ENCODE results near the gene ORC1. TPM values are rescaled to one million over a fixed set of nuclear protein-coding genes. Genes with fewer than 3 reads are reported as not detected.

ORC1 gene
- not detected for total RNA-seq

GRCh38 chr1:52404116-52404974 is at the start of gene ORC1, which contains the start of gene PRPF38A:
Gene ORC1, minus strand, starts transcription at chr1:52404423. Its CDS starts 2,200 bp downstream, at chr1:52402223.
Gene PRPF38A, plus strand, starts transcription at chr1:52404602. Its CDS starts 148 bp downstream, at chr1:52404750.
- intact Hi-C loops (cut with DNase I) = loop anchor here (1.0 to 10.0 kb wide), 6 partner anchors 38 to 520 kb away; partner anchors contain the start of genes BTF3L4, CC2D1B, COA7 and ECHDC2

GRCh38 chr1:52444463-52444862 is 40.2 kb upstream of the ORC1 start:
- H3K36me3 ChIP-seq = peaks cover 27 to 51% of the 10 kb centered on the region in 2 donors
- no peak overlapping the region for H3K27ac ChIP-seq
- intact Hi-C loops (cut with DNase I) = no loop called here
- H3K9me3 ChIP-seq = no peaks in the 10 kb centered on the region
- no peaks in the 10 kb centered on the region for H3K4me1 ChIP-seq
- no peak for DNase-seq (ENCODE audit: low spot score in 2 of 2)
- H3K27me3 ChIP-seq = no peaks in the 10 kb centered on the region
- no peak overlapping the region for H3K4me3 ChIP-seq
- TF ChIP-seq CTCF (IDR thresholded peaks at IDR 0.05) = no peak

More at GRCh38 chr1:52404116-52404974, at the start of gene ORC1, which contains the start of gene PRPF38A:
- peak; percentile 85 to 98 for DNase-seq (ENCODE audit: low spot score in 2 of 2)
- no peaks in the 10 kb centered on the region for H3K27me3 ChIP-seq
- H3K27ac ChIP-seq = peak within 1 kb of the TSS; percentile 85 to 96
- peaks cover 16 to 25% of the 10 kb centered on the region in 2 donors for H3K36me3 ChIP-seq
- H3K4me1 ChIP-seq = peaks cover 10 to 15% of the 10 kb centered on the region in 2 donors
- TF ChIP-seq CTCF (IDR thresholded peaks at IDR 0.05) = peak; percentile 32 to 59 (median 51)
- H3K4me3 ChIP-seq = peak within 1 kb of the TSS; percentile 87 to 91
- no peaks in the 10 kb centered on the region for H3K9me3 ChIP-seq

- intact Hi-C loops (cut with DNase I) = no loop called here
- Histone ChIP-seq H3K36me3 (peaks cover 19 to 62% of the 10 kb centered on the region in 2 donors), H3K9me3 (no peaks in the 10 kb centered on the region)
Observed at GRCh38 chr1:52439976-52440375, 35.8 kb upstream of the ORC1 start.

GRCh38 chr1:52436817-52437216 is 32.6 kb upstream of the ORC1 start:
- Histone ChIP-seq H3K36me3 (peaks cover 32 to 65% of the 10 kb centered on the region in 2 donors), H3K27me3 (no peaks in the 10 kb centered on the region), H3K27ac (no peak overlapping the region), H3K9me3 (no peaks in the 10 kb centered on the region), H3K4me1 (no peaks in the 10 kb centered on the region), H3K4me3 (no peak overlapping the region)
- no peak for TF ChIP-seq CTCF (IDR thresholded peaks at IDR 0.05)
- intact Hi-C loops (cut with DNase I) = no loop called here
- no peak for DNase-seq (ENCODE audit: low spot score in 2 of 2)

More at GRCh38 chr1:52439976-52440375, 35.8 kb upstream of the ORC1 start:
- DNase-seq (ENCODE audit: low spot score in 2 of 2) = no peak
- Histone ChIP-seq H3K4me1 (no peaks in the 10 kb centered on the region), H3K27me3 (no peaks in the 10 kb centered on the region), H3K4me3 (no peak overlapping the region), H3K27ac (no peak overlapping the region)
- no peak for TF ChIP-seq CTCF (IDR thresholded peaks at IDR 0.05)

GRCh38 chr1:52435650-52436049 is 31.4 kb upstream of the ORC1 start:
- no peak overlapping the region for H3K4me3 ChIP-seq
- no peaks in the 10 kb centered on the region for H3K4me1 ChIP-seq
- H3K27ac ChIP-seq = no peak overlapping the region
- intact Hi-C loops (cut with DNase I) = no loop called here
- no peak for DNase-seq (ENCODE audit: low spot score in 2 of 2)
- H3K9me3 ChIP-seq = no peaks in the 10 kb centered on the region
- TF ChIP-seq CTCF (IDR thresholded peaks at IDR 0.05) = no peak
- peaks cover 37 to 74% of the 10 kb centered on the region in 2 donors for H3K36me3 ChIP-seq
- no peaks in the 10 kb centered on the region for H3K27me3 ChIP-seq
